DND-41 (cell line): ENCODE results near the gene BOD1L1.
"Not testable (repeated sequence)": the region's sequence is repeated elsewhere in the genome, so short reads cannot be mapped to it uniquely, and the experiment has no call there.

Source experiments
- ATAC-seq: fragments of 200-7000 bp; cut with Tn5 transposase; 3 replicates; pipeline ENCODE4 v1.9.1; 2021; ENCODE audit warnings: low read depth; ENCODE audit not compliant: insufficient read depth
- DNase-seq: peaks from one replicate; pipeline ENCODE4 v3.0.0-alpha.2; 2020
- H2AFZ ChIP-seq: 2 replicates; pipeline ENCODE4 v1.6.0; 2012; ENCODE audit warnings: low read depth, low read length
- H3K27ac ChIP-seq: 2 replicates; pipeline ENCODE4 v1.5.1; 2012; ENCODE audit warnings: low read length, inconsistent platforms
- H3K27me3 ChIP-seq: fragments of 200-600 bp; sonication (generic); 2 replicates; pipeline ENCODE4 v1.6.0; 2012; ENCODE audit warnings: low read length, mild to moderate bottlenecking, inconsistent platforms; ENCODE audit not compliant: insufficient read depth, poor library complexity
- H3K36me3 ChIP-seq: 2 replicates; pipeline ENCODE4 v1.5.1; 2012; ENCODE audit warnings: low read length, inconsistent platforms; ENCODE audit not compliant: insufficient read depth
- H3K4me1 ChIP-seq: 2 replicates; pipeline ENCODE4 v1.5.1; 2012; ENCODE audit warnings: mild to moderate bottlenecking, low read length; ENCODE audit not compliant: insufficient read depth
- H3K4me2 ChIP-seq: 2 replicates; pipeline ENCODE4 v1.6.0; 2012; ENCODE audit warnings: mild to moderate bottlenecking, moderate library complexity, low read length, inconsistent platforms; ENCODE audit not compliant: insufficient read depth
- H3K4me3 ChIP-seq, 2 experiments: fragments of 200-600 bp in 1 of 2; shearing (Covaris generic) in 1 of 2; 2 replicates each; pipeline ENCODE4 v1.5.1; 2012 to 2016; ENCODE audit warnings: inconsistent platforms in 2 of 2, low read length in 2 of 2, mild to moderate bottlenecking in 2 of 2, low read depth in 1 of 2, moderate library complexity in 1 of 2
- H3K79me2 ChIP-seq: 2 replicates; pipeline ENCODE4 v1.6.0; 2012; ENCODE audit warnings: low read length, inconsistent platforms; ENCODE audit not compliant: insufficient read depth
- H3K9ac ChIP-seq: 2 replicates; pipeline ENCODE4 v1.6.0; 2012; ENCODE audit warnings: low read depth, mild to moderate bottlenecking, inconsistent platforms, low read length, moderate library complexity
- H3K9me3 ChIP-seq: 2 replicates; pipeline ENCODE4 v1.5.1; 2012; ENCODE audit warnings: low read length, moderate library complexity, mild to moderate bottlenecking, inconsistent platforms; ENCODE audit not compliant: insufficient read depth, severe bottlenecking
- H4K20me1 ChIP-seq: 2 replicates; pipeline ENCODE4 v1.6.0; 2012; ENCODE audit warnings: low read length; ENCODE audit not compliant: insufficient read depth
- EZH2 ChIP-seq: IDR thresholded peaks from 3 replicates; pipeline ENCODE4 v1.6.1; 2012; ENCODE audit warnings: borderline replicate concordance, low read depth, mild to moderate bottlenecking, moderate library complexity, low read length, inconsistent platforms; ENCODE audit not compliant: severe bottlenecking
- TF ChIP-seq, protein P1 (sequence below): IDR thresholded peaks from 2 replicates; pipeline ENCODE4 v1.5.1; 2012; ENCODE audit warnings: borderline replicate concordance, low read length, moderate library complexity, mild to moderate bottlenecking; ENCODE audit not compliant: poor library complexity, severe bottlenecking; ENCODE audit errors: extremely low read depth

BOD1L1 gene

DNA sequence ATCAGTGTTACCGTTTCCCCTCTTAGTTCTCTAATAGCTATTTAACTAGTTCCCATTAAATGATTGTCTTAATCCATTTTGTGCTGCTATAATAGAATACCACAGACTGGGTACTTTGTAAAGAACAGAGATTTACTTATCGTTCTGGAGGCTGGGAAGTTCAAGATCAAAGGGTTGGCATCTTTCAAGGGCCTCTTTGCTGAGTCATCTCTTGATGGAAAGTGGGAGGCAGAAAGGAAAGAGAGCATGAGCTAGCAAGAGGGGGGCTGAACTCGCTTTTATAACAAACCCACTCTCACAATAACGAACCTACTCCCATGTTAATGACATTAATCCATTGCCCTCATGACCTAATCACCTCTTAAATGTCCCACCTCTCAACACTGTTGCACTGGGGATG is 65.9 kb downstream of the BOD1L1 start:
- H3K36me3 ChIP-seq = no peaks in the 10 kb centered on the region
- H3K27ac ChIP-seq = no peak overlapping the region
- H3K9me3 ChIP-seq = no peaks in the 10 kb centered on the region
- H2AFZ ChIP-seq = no peak overlapping the region
- H3K27me3 ChIP-seq = no peaks in the 10 kb centered on the region
- TF ChIP-seq, protein P1, sequence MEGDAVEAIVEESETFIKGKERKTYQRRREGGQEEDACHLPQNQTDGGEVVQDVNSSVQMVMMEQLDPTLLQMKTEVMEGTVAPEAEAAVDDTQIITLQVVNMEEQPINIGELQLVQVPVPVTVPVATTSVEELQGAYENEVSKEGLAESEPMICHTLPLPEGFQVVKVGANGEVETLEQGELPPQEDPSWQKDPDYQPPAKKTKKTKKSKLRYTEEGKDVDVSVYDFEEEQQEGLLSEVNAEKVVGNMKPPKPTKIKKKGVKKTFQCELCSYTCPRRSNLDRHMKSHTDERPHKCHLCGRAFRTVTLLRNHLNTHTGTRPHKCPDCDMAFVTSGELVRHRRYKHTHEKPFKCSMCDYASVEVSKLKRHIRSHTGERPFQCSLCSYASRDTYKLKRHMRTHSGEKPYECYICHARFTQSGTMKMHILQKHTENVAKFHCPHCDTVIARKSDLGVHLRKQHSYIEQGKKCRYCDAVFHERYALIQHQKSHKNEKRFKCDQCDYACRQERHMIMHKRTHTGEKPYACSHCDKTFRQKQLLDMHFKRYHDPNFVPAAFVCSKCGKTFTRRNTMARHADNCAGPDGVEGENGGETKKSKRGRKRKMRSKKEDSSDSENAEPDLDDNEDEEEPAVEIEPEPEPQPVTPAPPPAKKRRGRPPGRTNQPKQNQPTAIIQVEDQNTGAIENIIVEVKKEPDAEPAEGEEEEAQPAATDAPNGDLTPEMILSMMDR = no peak
- TF ChIP-seq EZH2 = no peak
- no peak overlapping the region for H3K4me2 ChIP-seq
- H3K9ac ChIP-seq = no peak overlapping the region
- ATAC-seq (no peak), DNase-seq (no peak)
- no peak overlapping the region for H3K4me3 ChIP-seq
- no peaks in the 10 kb centered on the region for H4K20me1 ChIP-seq
- no peaks in the 10 kb centered on the region for H3K4me1 ChIP-seq
- no peaks in the 10 kb centered on the region for H3K79me2 ChIP-seq

DNA sequence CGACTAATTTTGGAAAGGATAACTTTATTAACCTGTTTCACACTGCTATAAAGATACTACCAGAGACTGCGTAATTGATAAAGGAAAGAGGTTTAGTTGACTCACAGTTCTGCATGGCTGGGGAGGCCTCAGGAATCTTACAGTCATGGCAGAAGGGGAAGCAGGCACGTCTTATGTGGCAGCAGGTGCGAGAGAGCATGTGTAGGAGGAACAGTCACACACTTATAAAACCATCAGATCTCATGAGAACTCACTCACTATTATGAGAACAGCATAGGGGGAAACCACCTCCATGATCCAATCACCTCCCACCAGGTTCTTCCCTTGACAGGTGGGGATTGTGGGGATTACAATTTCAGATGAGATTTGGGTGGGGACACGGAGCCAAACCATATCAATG is 67.4 kb downstream of the BOD1L1 start:
- not testable (repeated sequence) for H3K27me3 ChIP-seq, H2AFZ ChIP-seq, ATAC-seq, H3K36me3 ChIP-seq, H3K27ac ChIP-seq, H3K4me2 ChIP-seq, H3K79me2 ChIP-seq, H3K4me3 ChIP-seq, H3K9me3 ChIP-seq, H3K9ac ChIP-seq, H3K4me1 ChIP-seq, H4K20me1 ChIP-seq, DNase-seq

DNA sequence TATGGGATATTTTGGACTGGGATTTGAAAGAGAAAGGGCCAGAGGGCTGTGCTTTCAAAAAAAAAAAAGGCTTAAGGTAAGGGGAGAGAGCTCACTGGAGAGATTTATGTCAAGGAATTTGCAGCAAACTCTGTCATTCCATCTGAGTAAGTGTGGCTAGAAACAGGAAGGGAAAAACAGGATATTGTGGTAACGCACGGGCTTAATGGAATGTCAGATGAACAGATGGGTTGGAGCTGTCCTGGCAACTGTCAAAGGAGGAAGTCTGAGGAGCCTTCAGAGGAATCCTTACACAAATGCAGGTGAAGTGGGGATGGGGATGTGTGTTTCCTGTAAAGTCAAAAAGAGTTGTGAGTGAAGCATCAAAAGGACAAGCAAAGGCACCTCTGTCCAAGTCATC is 68.1 kb downstream of the BOD1L1 start:
- Histone ChIP-seq H3K4me2 (no peak overlapping the region), H3K27me3 (no peaks in the 10 kb centered on the region), H3K79me2 (no peaks in the 10 kb centered on the region), H4K20me1 (no peaks in the 10 kb centered on the region), H3K4me1 (no peaks in the 10 kb centered on the region), H3K4me3 (no peak overlapping the region), H2AFZ (no peak overlapping the region), H3K27ac (no peak overlapping the region), H3K36me3 (no peaks in the 10 kb centered on the region), H3K9me3 (no peaks in the 10 kb centered on the region), H3K9ac (no peak overlapping the region)
- ATAC-seq = no peak
- DNase-seq = no peak
- TF ChIP-seq, protein P1 = no peak
- no peak for TF ChIP-seq EZH2

DNA sequence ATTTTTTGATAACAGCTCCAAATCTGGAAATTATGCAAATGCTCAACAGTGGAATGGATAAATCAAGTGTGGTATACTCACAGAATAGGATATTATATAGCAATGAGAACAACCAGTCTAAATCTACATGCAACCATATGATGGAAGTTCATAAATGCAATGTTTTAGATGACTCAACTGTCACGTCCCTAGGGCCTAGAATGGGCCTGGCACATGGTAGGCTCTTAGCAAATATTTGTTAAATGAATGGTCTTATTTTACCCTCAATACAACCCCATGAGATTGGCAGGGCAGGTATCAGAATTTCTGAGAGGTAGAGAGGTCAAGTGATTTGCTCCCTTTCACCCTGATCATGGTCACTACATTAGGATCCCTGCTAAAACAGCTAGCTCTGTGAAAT is 68.6 kb downstream of the BOD1L1 start:
- no peaks in the 10 kb centered on the region for H4K20me1 ChIP-seq
- no peak overlapping the region for H3K9ac ChIP-seq
- no peak overlapping the region for H3K27ac ChIP-seq
- H3K79me2 ChIP-seq = no peaks in the 10 kb centered on the region
- no peak overlapping the region for H3K4me2 ChIP-seq
- no peaks in the 10 kb centered on the region for H3K27me3 ChIP-seq
- TF ChIP-seq, protein P1 = no peak
- no peak for TF ChIP-seq EZH2
- H2AFZ ChIP-seq = no peak overlapping the region
- no peak for DNase-seq
- ATAC-seq = no peak
- H3K9me3 ChIP-seq = no peaks in the 10 kb centered on the region
- H3K4me1 ChIP-seq = no peaks in the 10 kb centered on the region
- no peaks in the 10 kb centered on the region for H3K36me3 ChIP-seq
- H3K4me3 ChIP-seq = no peak overlapping the region
